SW 1271 (cell line): ENCODE measurements around the gene ITPR3.
A peak's percentile ranks its signal among the peaks of the same experiment; 100 is the strongest.

Experiments used
- DNase-seq, 2 experiments: peaks; one replicate each; lab custom pipeline; 2025; lab: John Stamatoyannopoulos, UW

Gene ITPR3

GRCh38 chr6:33670086-33670660, 49.1 kb downstream of the ITPR3 start:
- no peak for DNase-seq

- DNase-seq = no peak
Measured at GRCh38 chr6:33670971-33671743, 50.0 kb downstream of the ITPR3 start.

GRCh38 chr6:33671744-33672072, 50.6 kb downstream of the ITPR3 start:
- DNase-seq = no peak

- peak; percentile 89 to 90 for DNase-seq
Measured at GRCh38 chr6:33672808-33673207, 51.7 kb downstream of the ITPR3 start.

GRCh38 chr6:33673851-33674250, 52.7 kb downstream of the ITPR3 start:
- DNase-seq = no peak

GRCh38 chr6:33675968-33676367, 54.8 kb downstream of the ITPR3 start:
- DNase-seq = no peak

GRCh38 chr6:33676416-33677142, 55.5 kb downstream of the ITPR3 start:
- DNase-seq = no peak

- DNase-seq = no peak
Measured at GRCh38 chr6:33677143-33677660, 56.1 kb downstream of the ITPR3 start.

- DNase-seq = no peak
Measured at GRCh38 chr6:33677689-33678088, 56.6 kb downstream of the ITPR3 start.

GRCh38 chr6:33678233-33678931, 57.3 kb downstream of the ITPR3 start:
- DNase-seq = no peak

GRCh38 chr6:33678932-33679490, 57.9 kb downstream of the ITPR3 start:
- DNase-seq = no peak

- DNase-seq = no peak
Measured at GRCh38 chr6:33679761-33680160, 58.6 kb downstream of the ITPR3 start.

- no peak for DNase-seq
Measured at GRCh38 chr6:33682341-33682740, 61.2 kb downstream of the ITPR3 start.

- no peak for DNase-seq
Measured at GRCh38 chr6:33683051-33683571, 62.0 kb downstream of the ITPR3 start.

- DNase-seq = no peak
Measured at GRCh38 chr6:33683576-33684427, 62.7 kb downstream of the ITPR3 start.

GRCh38 chr6:33684428-33684896, 63.3 kb downstream of the ITPR3 start:
- DNase-seq = no peak

GRCh38 chr6:33684983-33685382, 63.9 kb downstream of the ITPR3 start:
- no peak for DNase-seq

GRCh38 chr6:33685411-33686224, 64.5 kb downstream of the ITPR3 start:
- DNase-seq = no peak

- no peak for DNase-seq
Measured at GRCh38 chr6:33686225-33686924, 65.3 kb downstream of the ITPR3 start.
